GM12892 (cell line): Measurements from ENCODE around the gene SULT1A4. TPM values are rescaled to one million over a fixed set of nuclear protein-coding genes. Genes with fewer than 3 reads are reported as not detected.
"Not testable (repeated sequence)": the region's sequence is repeated elsewhere in the genome, so short reads cannot be mapped to it uniquely, and the experiment has no call there.

Source experiments
- DNase-seq: peaks from one replicate; pipeline ENCODE4 v3.0.0; 2011; ENCODE audit not compliant: insufficient read length
- FAIRE-seq: peaks from 2 replicates; lab custom pipeline; 2011; peaks lifted over from hg19 to GRCh38; lab: Jason Lieb, UNC
- polyA plus RNA-seq: library from polyadenylated mRNA; unstranded; fragments of >200 nt; gene quantifications from one replicate; pipeline ENCODE4 v1.2.1, GENCODE V29; 2012; ENCODE audit warnings: missing spikeins, inconsistent platforms; ENCODE audit not compliant: missing spikeins

SULT1A4 gene
- 0.51 TPM for polyA plus RNA-seq

GRCh38 chr16:29459706-29460646, at the start of gene SULT1A4:
Gene SULT1A4 (plus strand): TSS chr16:29459913. CDS start chr16:29461386, 1,473 bp downstream.
- not testable (repeated sequence) for FAIRE-seq, DNase-seq

DNA sequence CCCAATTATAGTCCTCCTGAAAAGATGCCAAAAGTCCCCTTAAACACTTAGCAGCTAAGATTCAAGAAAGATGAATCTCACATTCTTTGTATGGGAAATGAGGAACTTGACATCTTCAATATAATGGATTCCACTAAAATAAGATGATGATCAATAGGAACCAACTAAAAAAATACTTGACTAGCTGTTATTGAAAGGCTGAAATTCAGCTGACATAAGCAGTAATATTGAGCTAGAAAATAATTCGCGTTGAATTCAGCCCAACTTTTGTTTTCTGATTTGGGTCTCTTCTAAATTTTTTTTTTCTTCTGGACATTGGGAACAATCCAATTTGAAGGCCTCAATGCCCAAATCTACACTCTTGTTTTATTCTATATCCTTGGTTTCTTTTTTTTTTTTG, 36.1 kb upstream of the SULT1A4 start:
- not testable (repeated sequence) for FAIRE-seq

GRCh38 chr16:29425390-29425789, 34.3 kb upstream of the SULT1A4 start:
- FAIRE-seq = not testable (repeated sequence)

More for the DNA sequence above, 36.1 kb upstream of the SULT1A4 start:
- not testable (repeated sequence) for DNase-seq

GRCh38 chr16:29453754-29454153, 6.0 kb upstream of the SULT1A4 start:
- not testable (repeated sequence) for FAIRE-seq, DNase-seq

More at GRCh38 chr16:29425390-29425789, 34.3 kb upstream of the SULT1A4 start:
- not testable (repeated sequence) for DNase-seq

- FAIRE-seq = peak; percentile 97
- DNase-seq = not testable (repeated sequence)
Observed at GRCh38 chr16:29454269-29454668, 5.4 kb upstream of the SULT1A4 start, which contains the start of the genes BOLA2 and SLX1B. Gene BOLA2 (minus strand): TSS chr16:29454351. CDS start chr16:29454253, 98 bp downstream. Gene SLX1B (plus strand): TSS chr16:29454533.

DNA sequence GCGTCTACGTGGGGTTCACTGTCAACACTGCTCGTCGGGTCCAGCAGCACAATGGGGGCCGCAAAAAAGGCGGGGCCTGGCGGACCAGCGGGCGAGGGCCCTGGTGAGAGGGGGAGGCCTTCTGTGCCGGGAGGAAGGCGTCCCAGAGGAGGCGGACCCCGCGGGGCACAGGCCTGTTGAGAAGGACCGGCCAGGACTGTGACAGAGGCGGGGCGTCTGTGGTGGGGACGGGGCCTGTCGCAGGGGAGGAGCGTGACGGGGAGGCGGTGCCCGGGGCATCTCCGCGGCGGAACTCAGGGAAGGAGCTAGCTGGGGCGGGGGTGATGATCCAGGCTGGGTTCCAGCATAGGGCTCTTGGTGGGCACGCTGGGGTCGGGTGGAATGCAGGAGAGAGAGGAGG, 4.9 kb upstream of the SULT1A4 start:
- peak; percentile 61 for FAIRE-seq
- not testable (repeated sequence) for DNase-seq

- DNase-seq, FAIRE-seq: not testable (repeated sequence)
Observed at GRCh38 chr16:29457660-29458059, 2.1 kb upstream of the SULT1A4 start.

DNA sequence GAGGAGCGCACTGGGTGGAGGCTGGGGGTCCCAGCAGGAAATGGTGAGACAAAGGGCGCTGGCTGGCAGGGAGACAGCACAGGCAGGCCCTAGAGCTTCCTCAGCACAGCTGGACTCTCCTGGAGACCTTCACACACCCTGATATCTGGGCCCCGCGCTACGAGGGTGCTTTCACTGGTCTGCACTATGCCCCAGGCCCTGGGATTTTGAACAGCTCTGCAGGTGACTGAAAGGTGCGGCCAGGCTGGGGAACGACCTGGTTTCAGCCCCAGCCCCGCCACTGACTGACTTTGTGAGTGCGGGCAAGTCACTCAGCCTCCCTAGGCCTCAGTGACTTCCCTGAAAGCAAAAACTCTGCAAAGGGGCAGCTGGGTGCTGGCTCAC, 926 bp downstream of the SULT1A4 start:
- not testable (repeated sequence) for FAIRE-seq, DNase-seq

GRCh38 chr16:29465985-29466824, 6.5 kb downstream of the SULT1A4 start:
- DNase-seq, FAIRE-seq: not testable (repeated sequence)

GRCh38 chr16:29466904-29467303, 7.2 kb downstream of the SULT1A4 start:
- not testable (repeated sequence) for DNase-seq, FAIRE-seq

GRCh38 chr16:29467654-29468366, 8.1 kb downstream of the SULT1A4 start:
- DNase-seq, FAIRE-seq: not testable (repeated sequence)

- DNase-seq, FAIRE-seq: not testable (repeated sequence)
Observed at GRCh38 chr16:29469660-29470059, 9.9 kb downstream of the SULT1A4 start.

DNA sequence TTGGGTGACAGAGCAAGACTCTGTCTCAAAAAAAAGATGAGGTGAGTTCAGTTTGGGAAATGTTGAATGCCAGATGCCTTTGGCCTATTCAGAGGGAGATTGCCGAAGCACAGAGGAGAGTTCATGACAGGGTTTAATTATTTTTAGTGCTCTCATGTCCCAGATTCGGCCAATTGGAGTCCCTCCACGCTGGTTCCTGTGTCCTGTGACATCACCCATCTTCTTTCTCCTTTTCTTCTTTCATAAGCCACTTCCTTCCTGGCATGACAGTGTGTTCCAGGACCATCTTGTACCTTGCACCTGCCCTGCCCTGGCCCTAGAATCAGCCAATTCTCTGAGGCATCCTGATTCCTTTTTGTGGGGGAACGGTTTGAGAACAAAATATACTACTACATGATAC, 12.4 kb downstream of the SULT1A4 start:
- FAIRE-seq, DNase-seq: not testable (repeated sequence)

GRCh38 chr16:29482276-29482675, 22.6 kb downstream of the SULT1A4 start:
- FAIRE-seq, DNase-seq: not testable (repeated sequence)

DNA sequence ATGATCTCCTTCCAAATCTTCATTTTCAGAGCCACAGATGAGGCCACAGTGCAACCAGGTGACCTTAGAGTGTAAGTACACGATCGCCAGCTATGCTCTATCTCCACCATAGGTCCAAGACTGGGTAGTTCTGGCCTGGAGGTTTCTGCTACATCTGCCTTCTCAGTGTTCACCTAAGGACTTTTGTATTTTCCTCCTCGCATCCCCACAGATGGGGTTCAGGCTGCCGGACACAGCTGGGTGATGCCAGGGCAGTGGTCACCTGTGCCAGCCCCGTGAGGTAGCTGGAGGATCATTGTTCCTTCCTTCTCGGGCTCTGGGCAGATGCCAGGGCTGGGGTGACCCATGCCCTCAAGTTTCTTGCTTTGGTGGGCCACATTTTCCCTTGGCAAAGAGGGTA, 46.6 kb downstream of the SULT1A4 start, which contains the start of gene NPIPB12:
Gene NPIPB12, minus strand, starts transcription at position 101 of the 400 bp plus-strand sequence.
- FAIRE-seq, DNase-seq: not testable (repeated sequence)
